ENCODE results near the gene TULP4.

GRCh38 chr6:158497620-158498019, 185.4 kb downstream of the TULP4 start:
- TF ChIP-seq CTCF (conservative IDR thresholded peaks at IDR 0.05; ENCODE audit: low read depth, low read length) (no peak), EZH2 (IDR thresholded peaks at IDR 0.05; ENCODE audit: borderline replicate concordance, low read depth, low read length, poor library complexity, severe bottlenecking) (no peak)

Data from A673 (cell line).